KG1 (cell line): Measurements from ENCODE around the gene BUB3.

Experiments used
- DNase-seq: peaks from one replicate; lab custom pipeline; 2025; lab: John Stamatoyannopoulos, UW

Gene BUB3

GRCh38 chr10:123154092-123154710, at the start of gene BUB3:
Gene BUB3, plus strand, starts transcription at chr10:123154402. Its CDS starts 516 bp downstream, at chr10:123154918.
- peak; percentile 97 for DNase-seq

GRCh38 chr10:123109466-123109865, 44.7 kb upstream of the BUB3 start:
- DNase-seq = no peak

GRCh38 chr10:123117644-123118417, 36.4 kb upstream of the BUB3 start:
- DNase-seq = no peak

GRCh38 chr10:123119081-123119480, 35.1 kb upstream of the BUB3 start:
- no peak for DNase-seq

DNA sequence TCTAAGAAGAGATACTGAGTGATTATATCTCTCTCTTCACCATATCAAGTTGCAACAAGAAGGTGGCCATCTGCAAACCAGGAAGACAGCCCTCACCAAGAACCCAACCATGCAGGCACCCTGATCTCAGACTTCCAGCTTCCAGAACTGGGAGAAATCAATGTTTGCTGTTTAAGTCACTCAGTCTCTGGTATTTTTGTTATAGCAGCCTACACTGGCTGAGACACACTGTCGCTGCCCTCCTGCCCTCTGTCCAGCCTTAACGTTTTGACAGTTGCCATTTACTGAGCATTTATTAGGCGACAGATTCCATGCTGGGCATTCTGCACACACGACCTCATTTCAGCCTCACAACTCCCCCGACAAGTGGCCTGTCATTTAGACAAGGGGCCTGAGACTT, 28.0 kb upstream of the BUB3 start:
- no peak for DNase-seq

GRCh38 chr10:123129618-123130271, 24.5 kb upstream of the BUB3 start:
- no peak for DNase-seq

GRCh38 chr10:123132576-123133477, 21.4 kb upstream of the BUB3 start:
- DNase-seq = peak; percentile 54

GRCh38 chr10:123133541-123134342, 20.5 kb upstream of the BUB3 start:
- DNase-seq = no peak

DNA sequence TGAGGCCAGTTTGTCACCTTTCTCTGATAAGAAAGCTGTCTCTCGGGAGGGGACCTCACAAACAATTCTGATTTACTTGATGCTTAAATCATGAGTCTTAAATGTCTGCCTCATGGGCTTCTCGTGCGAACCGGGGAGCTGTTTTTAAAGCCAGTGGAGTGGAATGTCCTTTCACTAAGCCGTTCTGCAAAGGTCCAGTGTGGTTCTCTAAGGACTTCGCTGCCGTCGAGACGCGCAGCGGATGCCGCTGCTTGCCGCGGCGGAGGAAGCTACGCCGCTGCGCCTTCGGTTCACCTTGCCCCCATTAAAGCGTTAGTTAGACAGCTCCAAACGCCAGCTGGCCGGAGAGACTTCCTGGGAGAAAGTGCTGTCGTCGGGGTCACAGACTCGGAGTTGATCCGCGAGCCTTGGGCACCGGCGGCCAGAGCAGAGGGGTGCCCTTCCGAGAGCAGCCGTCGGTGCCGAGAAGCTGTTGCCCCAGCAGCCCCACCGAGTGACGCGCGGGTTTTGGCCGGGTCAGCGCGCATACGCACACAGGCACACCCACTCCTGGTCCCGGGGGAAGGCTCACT, 19.8 kb upstream of the BUB3 start:
- no peak for DNase-seq

GRCh38 chr10:123134915-123135414, 19.2 kb upstream of the BUB3 start:
- DNase-seq = no peak

GRCh38 chr10:123135415-123136141, 18.6 kb upstream of the BUB3 start, which contains the start of gene HMX3:
Gene HMX3, plus strand, starts transcription at chr10:123135970. Its CDS starts 81 bp downstream, at chr10:123136051.
- no peak for DNase-seq

DNA sequence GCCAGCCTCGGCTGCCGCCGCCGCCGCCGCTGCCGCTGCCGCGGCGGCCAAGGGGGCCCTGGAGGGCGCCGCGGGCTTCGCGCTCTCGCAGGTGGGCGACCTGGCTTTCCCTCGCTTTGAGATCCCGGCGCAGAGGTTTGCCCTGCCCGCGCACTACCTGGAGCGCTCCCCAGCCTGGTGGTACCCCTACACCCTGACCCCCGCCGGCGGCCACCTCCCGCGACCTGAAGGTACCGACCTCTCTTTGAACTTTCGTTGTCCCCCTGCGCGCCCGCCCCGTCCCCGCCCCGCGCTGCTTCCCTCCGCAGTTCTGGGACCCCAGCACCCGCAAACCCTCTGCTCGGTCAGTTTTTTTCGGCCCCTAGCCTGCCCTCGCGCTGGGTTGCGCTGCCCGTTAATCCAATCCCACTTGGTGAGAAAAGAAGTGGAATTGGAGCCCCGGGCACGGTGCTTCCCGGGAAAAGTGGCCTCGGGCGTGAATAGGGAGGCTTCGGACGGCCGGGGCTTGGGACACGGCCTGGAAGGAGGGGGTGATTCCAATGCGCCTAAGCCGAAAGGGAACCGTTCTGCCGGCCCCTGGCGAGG, 17.9 kb upstream of the BUB3 start:
- DNase-seq = no peak

GRCh38 chr10:123136806-123137642, 17.2 kb upstream of the BUB3 start:
- no peak for DNase-seq

DNA sequence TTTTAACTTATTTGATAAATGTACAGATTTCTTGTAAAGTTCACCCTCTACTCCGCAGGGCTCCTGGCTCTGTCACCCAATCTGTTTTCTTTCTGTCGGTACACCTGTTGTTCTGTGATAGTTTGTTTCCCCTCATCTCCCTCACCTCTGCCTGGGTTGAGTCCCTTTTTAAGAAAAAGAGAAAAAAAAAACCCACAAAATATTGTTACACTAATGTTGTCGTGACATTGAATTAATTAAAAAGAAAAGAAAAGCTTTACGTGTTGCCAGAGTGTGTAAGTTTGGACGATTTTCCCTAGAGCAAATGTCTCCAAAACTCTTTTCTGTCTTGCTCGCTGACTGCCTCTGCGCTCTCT, 15.1 kb upstream of the BUB3 start:
- no peak for DNase-seq

- no peak for DNase-seq
Measured at GRCh38 chr10:123139521-123140163, 14.6 kb upstream of the BUB3 start.

DNA sequence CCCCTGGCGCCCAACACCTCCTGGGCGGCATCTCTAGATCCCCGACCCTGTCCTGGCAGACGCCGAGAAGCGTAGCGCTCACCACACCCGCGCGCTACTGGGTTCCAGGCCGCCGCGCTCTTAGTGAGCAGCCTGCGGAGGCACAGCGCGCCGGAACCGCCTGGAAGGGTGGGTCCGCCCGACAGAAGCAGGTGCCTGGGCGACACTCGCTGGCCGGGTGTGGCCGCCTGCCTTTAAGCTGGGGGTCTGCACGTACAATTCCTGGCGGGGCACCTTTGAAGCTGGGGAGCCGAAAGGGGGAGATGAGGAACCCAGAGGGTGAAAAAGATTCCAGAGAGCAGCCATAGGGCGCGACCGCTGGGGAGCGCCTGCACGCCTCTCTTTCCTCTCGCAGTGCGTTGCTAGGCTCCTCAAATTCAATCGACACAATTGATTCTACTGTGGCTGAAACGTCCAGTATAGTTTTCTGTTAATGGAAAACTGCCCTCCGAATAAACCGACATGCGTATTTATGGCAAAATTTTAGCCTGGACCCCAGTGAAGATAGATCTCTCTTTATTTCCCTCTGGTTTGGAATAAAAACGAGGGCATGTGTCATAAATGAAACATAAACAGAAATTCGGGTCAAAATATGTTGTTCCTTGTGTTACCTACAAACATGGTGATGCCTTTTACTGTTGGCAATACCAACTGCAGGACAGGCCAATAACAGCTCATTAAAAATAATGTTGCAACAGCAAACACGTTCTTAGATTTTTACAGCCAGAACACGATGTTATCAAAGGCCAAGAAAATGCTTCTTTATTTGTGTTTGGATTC, 13.8 kb upstream of the BUB3 start:
- DNase-seq = no peak

- DNase-seq = no peak
Measured at GRCh38 chr10:123140983-123141390, 13.2 kb upstream of the BUB3 start.
